Coronary artery (tissue), 2 donors: Measurements from ENCODE around the gene SLC35A4.
"Not testable (repeated sequence)": the region's sequence is repeated elsewhere in the genome, so short reads cannot be mapped to it uniquely, and the experiment has no call there.

Source experiments
- DNase-seq: peaks from one replicate; pipeline ENCODE4 v3.0.0-alpha.2; 2017; ENCODE audit warnings: low spot score
- H3K27ac ChIP-seq, 2 donors: fragments of 200-600 bp; sonication (generic); one replicate each; pipeline ENCODE4 v1.5.1; 2016 to 2019
- H3K4me3 ChIP-seq: fragments of 200-600 bp; sonication (generic); 2 replicates; pipeline ENCODE4 v1.5.1; 2016; ENCODE audit warnings: mild to moderate bottlenecking, moderate library complexity
- TF ChIP-seq, protein P1 (sequence below): fragments of 200-600 bp; sonication (generic); IDR thresholded peaks from one replicate; pipeline ENCODE4 v1.5.1; 2019; ENCODE audit warnings: antibody characterized with exemption

SLC35A4 gene

DNA sequence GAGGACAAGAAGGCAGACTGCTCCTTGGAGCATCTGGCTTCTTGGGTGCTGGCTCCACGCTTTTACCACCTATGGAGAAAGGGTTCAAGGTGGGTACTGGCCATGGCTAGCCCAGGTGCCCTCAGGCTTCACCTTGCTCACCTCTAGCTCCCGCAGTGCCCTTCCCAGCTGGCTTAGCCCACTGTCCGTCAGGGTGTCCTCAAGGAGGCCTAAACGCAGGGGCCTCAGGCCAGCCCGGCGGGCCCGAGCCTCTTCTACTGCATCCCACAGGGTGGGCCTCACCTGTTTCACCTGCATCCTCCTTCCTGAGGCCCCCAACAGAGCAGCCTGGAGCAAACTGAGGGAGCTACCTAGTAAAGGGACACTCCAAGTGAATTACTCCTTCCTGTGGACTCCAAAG is 9.1 kb downstream of the SLC35A4 start:
- no peak for DNase-seq
- H3K27ac ChIP-seq = peak overlapping the region in 1 of 2 donors; percentile 33
- TF ChIP-seq, protein P1, sequence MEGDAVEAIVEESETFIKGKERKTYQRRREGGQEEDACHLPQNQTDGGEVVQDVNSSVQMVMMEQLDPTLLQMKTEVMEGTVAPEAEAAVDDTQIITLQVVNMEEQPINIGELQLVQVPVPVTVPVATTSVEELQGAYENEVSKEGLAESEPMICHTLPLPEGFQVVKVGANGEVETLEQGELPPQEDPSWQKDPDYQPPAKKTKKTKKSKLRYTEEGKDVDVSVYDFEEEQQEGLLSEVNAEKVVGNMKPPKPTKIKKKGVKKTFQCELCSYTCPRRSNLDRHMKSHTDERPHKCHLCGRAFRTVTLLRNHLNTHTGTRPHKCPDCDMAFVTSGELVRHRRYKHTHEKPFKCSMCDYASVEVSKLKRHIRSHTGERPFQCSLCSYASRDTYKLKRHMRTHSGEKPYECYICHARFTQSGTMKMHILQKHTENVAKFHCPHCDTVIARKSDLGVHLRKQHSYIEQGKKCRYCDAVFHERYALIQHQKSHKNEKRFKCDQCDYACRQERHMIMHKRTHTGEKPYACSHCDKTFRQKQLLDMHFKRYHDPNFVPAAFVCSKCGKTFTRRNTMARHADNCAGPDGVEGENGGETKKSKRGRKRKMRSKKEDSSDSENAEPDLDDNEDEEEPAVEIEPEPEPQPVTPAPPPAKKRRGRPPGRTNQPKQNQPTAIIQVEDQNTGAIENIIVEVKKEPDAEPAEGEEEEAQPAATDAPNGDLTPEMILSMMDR = no peak
- H3K4me3 ChIP-seq = no peak overlapping the region

DNA sequence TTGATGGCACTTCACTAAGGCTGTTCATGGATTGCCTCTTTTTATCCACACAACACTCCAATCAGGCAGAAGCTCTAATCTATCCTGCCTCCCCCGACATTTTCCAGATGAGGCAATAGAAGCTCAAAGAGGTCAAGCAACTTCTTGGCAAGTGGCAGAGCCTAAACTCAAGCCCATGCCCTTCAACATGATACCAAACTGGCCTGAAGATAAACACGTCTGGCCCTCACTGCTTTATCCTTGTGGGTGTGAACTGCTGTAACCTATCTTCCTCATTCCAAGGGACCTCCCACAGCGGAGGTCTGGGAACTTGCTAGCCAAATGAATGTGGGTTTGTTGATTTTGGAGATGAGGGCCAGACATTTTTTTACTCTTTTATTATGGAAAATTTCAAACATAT is 9.5 kb downstream of the SLC35A4 start:
- TF ChIP-seq, protein P1 = no peak
- Histone ChIP-seq H3K27ac (peak overlapping the region in 1 of 2 donors; percentile 33), H3K4me3 (no peak overlapping the region)
- DNase-seq = no peak

DNA sequence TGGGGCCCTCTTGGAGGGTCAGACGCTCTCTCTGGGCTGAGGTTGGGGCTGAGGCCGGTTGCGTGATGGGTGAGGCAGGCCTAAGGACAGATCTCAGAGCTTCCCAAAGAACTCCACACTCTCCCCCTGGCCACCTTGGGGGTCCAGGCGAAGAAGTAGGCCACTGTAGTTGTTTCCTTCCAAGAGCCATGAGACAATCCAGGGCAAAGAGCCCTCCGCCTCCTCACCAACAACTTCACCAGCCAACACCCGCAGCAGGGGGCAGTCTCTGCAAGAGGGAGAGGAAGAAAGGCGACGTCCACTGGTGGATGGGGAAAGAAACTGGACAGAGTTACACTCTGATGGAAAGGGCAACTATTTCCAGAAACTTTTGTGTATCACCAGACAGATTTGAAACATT is 10.7 kb downstream of the SLC35A4 start:
- TF ChIP-seq, protein P1 = no peak
- no peak for DNase-seq
- no peak overlapping the region for H3K4me3 ChIP-seq
- H3K27ac ChIP-seq = no peak overlapping the region

DNA sequence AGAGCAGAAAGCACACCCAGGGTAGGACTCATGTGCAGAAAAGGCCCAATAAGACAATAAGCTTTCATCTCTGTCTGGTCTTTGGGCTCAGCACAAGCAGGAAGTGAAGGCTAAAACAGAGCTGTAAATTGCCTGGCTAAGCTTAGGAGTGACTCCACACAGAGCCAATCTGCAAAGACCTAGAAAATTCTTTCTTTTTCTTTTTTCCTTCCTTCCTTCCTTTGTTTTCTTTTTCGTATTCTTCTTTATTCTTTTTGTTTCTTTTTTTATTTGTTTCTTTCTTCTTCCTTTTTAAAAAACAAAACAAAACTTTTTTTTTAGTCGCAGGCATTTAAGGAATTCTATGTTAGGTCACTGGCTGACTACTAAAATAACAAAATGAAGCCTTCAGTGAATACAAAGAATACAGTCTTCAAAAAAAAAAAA is 12.2 kb downstream of the SLC35A4 start:
- DNase-seq = no peak
- no peak overlapping the region for H3K4me3 ChIP-seq
- TF ChIP-seq, protein P1 = no peak
- peak overlapping the region in 1 of 2 donors; percentile 45 for H3K27ac ChIP-seq

DNA sequence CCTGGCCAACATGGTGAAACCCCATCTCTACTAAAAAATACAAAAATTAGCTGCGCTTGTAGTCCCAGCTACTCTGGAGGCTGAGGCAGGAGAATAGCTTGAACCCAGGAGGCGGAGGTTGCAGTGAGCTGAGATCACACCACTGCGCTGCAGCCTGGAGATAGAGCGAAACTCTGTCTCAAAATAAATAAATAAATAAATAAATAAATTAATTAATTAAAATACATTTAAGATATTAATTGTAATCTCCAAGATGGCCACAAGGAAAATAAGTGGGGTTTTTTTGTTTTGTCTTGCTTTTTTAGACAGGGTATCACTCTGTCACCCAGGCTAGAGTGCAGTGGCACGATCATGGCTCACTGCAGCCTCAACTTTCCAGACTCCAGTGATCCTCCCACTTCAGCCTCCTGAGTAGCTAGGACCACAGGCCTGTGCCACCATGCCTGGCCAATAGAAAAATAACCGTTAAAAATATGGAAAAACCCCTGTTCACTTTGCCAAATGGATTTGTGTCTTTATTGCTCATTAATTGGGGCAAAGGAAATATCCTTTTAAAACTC is 14.6 kb downstream of the SLC35A4 start:
- H3K4me3 ChIP-seq, H3K27ac ChIP-seq, DNase-seq: not testable (repeated sequence)

DNA sequence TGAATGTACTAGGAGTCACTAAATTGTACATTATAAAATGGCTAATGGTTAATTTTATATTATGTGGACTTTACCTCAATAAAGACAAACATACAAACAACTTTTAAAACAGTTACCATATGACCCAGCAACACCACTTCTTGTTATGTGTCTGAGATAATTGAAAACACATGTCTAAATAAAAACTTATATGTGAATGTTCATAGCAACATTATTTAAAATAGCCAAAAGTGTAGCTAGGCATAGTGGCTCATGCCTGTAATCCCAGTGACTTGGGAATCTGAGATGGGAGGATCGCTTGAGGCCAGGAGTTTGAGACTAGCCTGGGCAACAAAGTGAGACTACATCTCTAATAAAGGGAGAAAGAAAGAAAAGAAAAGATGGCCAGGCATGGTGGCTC is 22.9 kb downstream of the SLC35A4 start:
- no peak overlapping the region for H3K27ac ChIP-seq
- H3K4me3 ChIP-seq = no peak overlapping the region
- DNase-seq = no peak
- TF ChIP-seq, protein P1 = no peak

DNA sequence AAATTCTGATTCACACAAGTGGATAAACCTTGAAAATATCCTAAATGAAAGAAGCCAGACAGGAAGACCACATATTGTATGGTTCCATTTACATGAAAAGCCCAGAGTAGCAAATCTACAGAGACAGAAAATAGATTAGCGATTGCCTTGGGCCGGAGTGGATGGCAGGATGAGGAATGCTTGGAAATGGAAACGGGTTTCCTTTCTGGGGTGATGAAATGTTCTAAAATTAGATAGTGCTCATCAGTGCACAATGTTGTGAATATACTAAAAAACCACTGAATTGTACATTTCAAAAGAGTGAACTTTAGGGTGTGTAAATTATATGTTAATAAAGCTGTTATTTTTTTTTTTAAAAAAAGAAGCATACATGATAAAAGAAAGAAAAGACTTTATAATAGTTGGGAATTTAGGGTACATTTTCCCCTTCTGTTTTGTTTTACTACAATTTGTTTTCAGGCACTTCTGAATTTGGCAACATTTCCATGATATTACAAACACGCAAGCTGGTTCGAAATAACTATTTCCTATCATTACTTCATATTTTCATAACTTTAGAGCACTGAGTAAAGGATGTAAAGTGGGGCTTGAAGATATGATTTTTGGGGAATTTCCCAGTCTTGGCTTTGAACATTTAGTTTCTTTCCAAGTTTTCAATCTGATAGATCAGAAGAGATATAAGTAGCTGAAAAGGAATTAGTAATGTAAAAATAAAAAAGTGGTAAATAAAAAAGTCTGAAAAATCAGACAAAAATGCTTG is 23.9 kb downstream of the SLC35A4 start:
- H3K4me3 ChIP-seq = no peak overlapping the region
- no peak for DNase-seq
- H3K27ac ChIP-seq = peak overlapping the region in 1 of 2 donors; percentile 40
- TF ChIP-seq, protein P1 = no peak
